HG03460 (cell line): ENCODE data around the gene KCNC4.

ENCODE experiments used
- ATAC-seq: cut with Tn5 transposase; IDR thresholded peaks from one replicate; pipeline ENCODE4 v1.9.1; 2021; ENCODE audit not compliant: unreplicated experiment

The KCNC4 gene

GRCh38 chr1:110188035-110188618, 22.0 kb upstream of the KCNC4 start:
- no peak for ATAC-seq

GRCh38 chr1:110189181-110189580, 20.9 kb upstream of the KCNC4 start:
- no peak for ATAC-seq

- ATAC-seq = no peak
These were observed 19.7 kb upstream of the KCNC4 start for GRCh38 chr1:110190282-110190929.

GRCh38 chr1:110192541-110192940, 17.6 kb upstream of the KCNC4 start:
- ATAC-seq = no peak

GRCh38 chr1:110195196-110195595, 14.9 kb upstream of the KCNC4 start:
- no peak for ATAC-seq

- no peak for ATAC-seq
These were observed 13.0 kb upstream of the KCNC4 start for GRCh38 chr1:110196917-110197765.

GRCh38 chr1:110197905-110198629, 12.0 kb upstream of the KCNC4 start:
- no peak for ATAC-seq

- ATAC-seq = no peak
These were observed 11.4 kb upstream of the KCNC4 start for GRCh38 chr1:110198746-110199145.

GRCh38 chr1:110200190-110200589, 9.9 kb upstream of the KCNC4 start:
- no peak for ATAC-seq

- ATAC-seq = no peak
These were observed 9.4 kb upstream of the KCNC4 start for GRCh38 chr1:110200666-110201065.

GRCh38 chr1:110201157-110201825, 8.8 kb upstream of the KCNC4 start:
- no peak for ATAC-seq

- no peak for ATAC-seq
These were observed 7.0 kb upstream of the KCNC4 start for GRCh38 chr1:110203021-110203661.

GRCh38 chr1:110205156-110205555, 5.0 kb upstream of the KCNC4 start:
- ATAC-seq = no peak

- ATAC-seq = no peak
These were observed 4.4 kb upstream of the KCNC4 start for GRCh38 chr1:110205591-110206155.

- no peak for ATAC-seq
These were observed 3.7 kb upstream of the KCNC4 start for GRCh38 chr1:110206261-110206920.

- no peak for ATAC-seq
These were observed 2.3 kb upstream of the KCNC4 start for GRCh38 chr1:110207831-110208230.

- ATAC-seq = no peak
These were observed 1.0 kb upstream of the KCNC4 start for GRCh38 chr1:110208916-110209645.

- peak; percentile 31 for ATAC-seq
These were observed 736 bp downstream of the KCNC4 start for GRCh38 chr1:110210604-110211495.
